Karpas-422 (cell line): ENCODE measurements around the gene GABRG2. TPM values are rescaled to one million over a fixed set of nuclear protein-coding genes. Genes with fewer than 3 reads are reported as not detected.

ENCODE experiments used
- DNase-seq: peaks from one replicate; pipeline ENCODE4 v3.0.0-alpha.2; 2015
- H2AFZ ChIP-seq: fragments of 200-600 bp; sonication (generic); 2 replicates; pipeline ENCODE4 v1.6.1; 2014; ENCODE audit warnings: antibody characterized with exemption, low read length, mixed read lengths
- H3K27ac ChIP-seq: fragments of 200-600 bp; sonication (generic); 2 replicates; pipeline ENCODE4 v1.5.1; 2014; ENCODE audit warnings: mild to moderate bottlenecking, low read length, moderate library complexity
- H3K27me3 ChIP-seq: fragments of 200-600 bp; sonication (generic); 2 replicates; pipeline ENCODE4 v1.6.1; 2014; ENCODE audit warnings: low read length, mixed read lengths
- H3K36me3 ChIP-seq: fragments of 200-600 bp; sonication (generic); 2 replicates; pipeline ENCODE4 v1.6.1; 2014; ENCODE audit warnings: low read length, mixed read lengths; ENCODE audit not compliant: insufficient read depth
- H3K4me1 ChIP-seq: fragments of 200-600 bp; sonication (generic); 2 replicates; pipeline ENCODE4 v1.6.1; 2014; ENCODE audit warnings: mild to moderate bottlenecking, low read length, mixed read lengths
- H3K4me2 ChIP-seq: fragments of 200-600 bp; sonication (generic); 2 replicates; pipeline ENCODE4 v1.6.1; 2014; ENCODE audit warnings: low read length, low read depth, mild to moderate bottlenecking; ENCODE audit not compliant: poor library complexity, severe bottlenecking
- H3K4me3 ChIP-seq: fragments of 200-600 bp; sonication (generic); 2 replicates; pipeline ENCODE4 v1.5.1; 2014; ENCODE audit warnings: mild to moderate bottlenecking, antibody characterized with exemption, low read length, mixed read lengths
- H3K79me2 ChIP-seq: fragments of 200-600 bp; sonication (generic); 2 replicates; pipeline ENCODE4 v1.6.1; 2014; ENCODE audit warnings: mild to moderate bottlenecking, low read length, mixed read lengths
- H3K9ac ChIP-seq: fragments of 200-600 bp; sonication (generic); 2 replicates; pipeline ENCODE4 v1.6.0; 2014; ENCODE audit warnings: low read length
- H3K9me2 ChIP-seq: fragments of 200-600 bp; sonication (generic), shearing (Covaris generic); replicated peaks from 2 replicates; pipeline ENCODE4 v1.6.0; 2014; ENCODE audit warnings: mild to moderate bottlenecking, low read length, moderate library complexity; ENCODE audit not compliant: insufficient read depth
- H3K9me3 ChIP-seq: fragments of 300-700, 200-600 bp; sonication (generic); 2 replicates; pipeline ENCODE4 v1.6.1; 2014; ENCODE audit warnings: low read length, mixed read lengths
- H4K20me1 ChIP-seq: fragments of 200-600 bp; sonication (generic); 2 replicates; pipeline ENCODE4 v1.6.1; 2014; ENCODE audit warnings: mild to moderate bottlenecking, antibody characterized with exemption, low read length, low read depth; ENCODE audit not compliant: insufficient read depth
- total RNA-seq: library from RNA; depleted of rRNA; stranded (reverse); fragments of >200 nt; shearing (Covaris generic); gene quantifications from 2 replicates; pipeline ENCODE4 v1.2.3, GENCODE V29; 2014; ENCODE audit warnings: low replicate concordance; rRNA removed

Gene GABRG2
- total RNA-seq, 1 experiment from 2014 or later, result not detected

- Histone ChIP-seq H3K9me3 (peaks cover 5% of the 10 kb centered on the region), H3K27ac (no peak overlapping the region), H3K9ac (no peak overlapping the region), H3K4me1 (no peaks in the 10 kb centered on the region), H3K4me2 (no peak overlapping the region), H3K4me3 (no peak overlapping the region), H3K27me3 (no peaks in the 10 kb centered on the region), H3K36me3 (no peaks in the 10 kb centered on the region), H3K9me2 (no peaks in the 10 kb centered on the region), H3K79me2 (no peaks in the 10 kb centered on the region), H2AFZ (no peak overlapping the region), H4K20me1 (no peaks in the 10 kb centered on the region)
- no peak for DNase-seq
Observed at GRCh38 chr5:162202285-162202880, 134.8 kb downstream of the GABRG2 start.

Other genes starting within 250 kb of the GABRG2 start
- gene GABRA1, start 219.7 kb upstream of the GABRG2 start, total RNA-seq, result not detected in 2 replicates